AG09309 (cell line): ENCODE results near the gene GPR107.

Experiments
- DNase-seq: peaks from one replicate; pipeline ENCODE4 v3.0.0-alpha.2; 2010; ENCODE audit warnings: low read depth
- H3K4me3 ChIP-seq: 2 replicates; pipeline ENCODE4 v1.5.1; 2011; ENCODE audit warnings: mild to moderate bottlenecking, low read depth, low read length, moderate library complexity; ENCODE audit not compliant: control insufficient read depth
- CTCF ChIP-seq: IDR thresholded peaks from 2 replicates; pipeline ENCODE4 v1.5.1; 2011; ENCODE audit warnings: mild to moderate bottlenecking, low read depth, low read length, inconsistent platforms; ENCODE audit not compliant: insufficient read depth, control insufficient read depth; ENCODE audit errors: missing control alignments

Gene GPR107

GRCh38 chr9:130090915-130091314 lies 37.2 kb downstream of the GPR107 start:
- DNase-seq: no peak
- no peak overlapping the region for H3K4me3 ChIP-seq
- no peak for TF ChIP-seq CTCF

GRCh38 chr9:130092910-130093309 lies 39.2 kb downstream of the GPR107 start:
- DNase-seq: no peak

GRCh38 chr9:130095872-130096271 lies 42.2 kb downstream of the GPR107 start:
- no peak for DNase-seq
- no peak for TF ChIP-seq CTCF
- no peak overlapping the region for H3K4me3 ChIP-seq

More at GRCh38 chr9:130092910-130093309, 39.2 kb downstream of the GPR107 start:
- H3K4me3 ChIP-seq: no peak overlapping the region
- no peak for TF ChIP-seq CTCF

DNA sequence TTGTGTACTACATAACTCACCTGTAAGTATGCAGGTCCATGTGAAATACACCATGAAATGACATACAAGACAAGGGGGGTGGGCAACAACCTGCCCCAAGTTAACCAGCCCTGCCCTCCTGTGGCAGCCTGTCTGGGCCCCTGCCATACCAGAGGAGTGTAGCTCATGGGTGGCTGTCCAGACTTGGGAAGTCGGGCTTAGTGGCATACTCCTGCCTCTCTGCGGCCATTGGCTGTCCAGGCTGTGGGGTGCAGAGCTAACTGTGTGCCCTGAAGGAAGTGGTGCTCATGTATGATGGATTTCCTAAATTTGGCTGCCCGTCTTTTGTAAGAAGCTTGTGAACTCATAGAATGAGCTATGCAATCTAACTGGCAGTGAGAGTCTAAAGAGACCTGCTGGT lies 47.0 kb downstream of the GPR107 start:
- no peak for DNase-seq
- TF ChIP-seq CTCF: no peak
- no peak overlapping the region for H3K4me3 ChIP-seq

DNA sequence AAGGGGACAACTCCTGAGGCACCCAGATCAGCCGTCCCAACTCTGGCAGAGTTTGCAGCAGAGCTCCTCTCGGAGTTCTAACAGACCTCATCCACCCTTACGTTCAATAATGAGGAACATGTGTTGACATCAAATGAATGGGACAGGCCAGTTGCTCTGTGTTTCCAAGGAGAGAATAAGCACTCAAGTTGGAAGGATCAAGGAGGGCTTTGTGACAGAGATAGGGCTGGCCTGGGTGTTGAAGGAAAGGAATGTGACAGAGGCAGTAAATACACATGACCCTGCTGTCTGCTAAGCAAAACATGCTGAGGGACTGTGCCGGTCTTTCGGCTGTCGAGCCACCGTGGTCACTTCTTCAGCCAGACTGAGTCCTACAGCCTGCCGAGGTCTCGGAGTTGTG lies 48.2 kb downstream of the GPR107 start:
- H3K4me3 ChIP-seq: no peak overlapping the region
- TF ChIP-seq CTCF: no peak
- DNase-seq: no peak

- no peak for DNase-seq
- no peak overlapping the region for H3K4me3 ChIP-seq
- no peak for TF ChIP-seq CTCF
Measured at GRCh38 chr9:130104491-130105193, 50.9 kb downstream of the GPR107 start.
